Measurements from ENCODE around the gene ARID1B. TPM values are rescaled to one million over a fixed set of nuclear protein-coding genes. Genes with fewer than 3 reads are reported as not detected.
A peak's percentile ranks its signal among the peaks of the same experiment; 100 is the strongest.

The ARID1B gene
- total and polyA plus RNA-seq, 12 donors = 13.3 to 85.6 (median 50.9) TPM

- Histone ChIP-seq H3K27ac (peak overlapping the region in 3 of 5 donors; percentile 2 to 76 (median 47)), H3K4me3 (peak overlapping the region in 1 of 4 donors; percentile 18), H3K36me3 (replicated peaks in 1 of 2) (no peaks in the 10 kb centered on the region), H3K27me3 (no peaks in the 10 kb centered on the region), H3K9me3 (replicated peaks in 1 of 3) (no peaks in the 10 kb centered on the region), H3K4me1 (replicated peaks in 1 of 2) (peaks cover 1 to 31% of the 10 kb centered on the region in 2 donors)
- intact Hi-C loops (cut with DNase I) = no loop called here
- peak in 5 of 7 donors; percentile 50 to 77 (median 70) for DNase-seq
- whole genome bisulfite sequencing, 4 donors = 39 to 56% (median 44%) methylated on average over 24 to 28 of the region's 28 CpGs
- TF ChIP-seq POLR2A (IDR thresholded peaks at IDR 0.05) = no peak
- TF ChIP-seq CTCF (IDR thresholded peaks at IDR 0.05) = no peak
Observed at GRCh38 chr6:157240059-157240959, 463.1 kb downstream of the ARID1B start.

GRCh38 chr6:157240960-157241311, 463.8 kb downstream of the ARID1B start:
- Histone ChIP-seq H3K27ac (peak overlapping the region in 3 of 5 donors; percentile 2 to 76 (median 44)), H3K27me3 (no peaks in the 10 kb centered on the region), H3K36me3 (replicated peaks in 1 of 2) (no peaks in the 10 kb centered on the region), H3K9me3 (replicated peaks in 1 of 3) (no peaks in the 10 kb centered on the region), H3K4me3 (no peak overlapping the region), H3K4me1 (replicated peaks in 1 of 2) (peaks cover 0 to 25% of the 10 kb centered on the region in 2 donors)
- TF ChIP-seq POLR2A (IDR thresholded peaks at IDR 0.05) (no peak), CTCF (IDR thresholded peaks at IDR 0.05) (no peak)
- 83 to 86% (median 85%) methylated on average over 6 to 10 of the region's 10 CpGs for WGBS, 4 donors
- intact Hi-C loops (cut with DNase I) = no loop called here
- no peak for DNase-seq

DNA sequence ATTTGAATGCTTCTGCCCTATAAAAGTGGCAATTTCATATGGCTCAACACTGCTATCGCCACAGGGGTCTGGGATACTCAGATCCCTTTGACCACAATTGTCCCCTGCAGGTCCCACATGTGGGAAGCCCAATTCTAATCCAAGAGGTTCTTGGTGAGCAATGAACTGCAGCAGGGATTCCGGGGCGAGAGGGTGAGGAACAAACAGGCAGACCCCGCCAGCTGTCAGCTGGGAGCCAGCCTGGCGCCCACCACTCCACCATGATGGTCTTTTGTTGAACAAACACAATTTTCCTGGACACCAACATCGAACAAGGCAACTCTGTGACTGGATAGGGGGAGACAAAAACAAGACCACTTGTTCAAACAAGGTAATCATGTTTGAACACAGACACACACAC, 465.6 kb downstream of the ARID1B start:
- intact Hi-C loops (cut with DNase I) = no loop called here
- H3K36me3 ChIP-seq (replicated peaks in 1 of 2) = no peaks in the 10 kb centered on the region
- 85 to 96% (median 94%) methylated on average over 6 of the region's 6 CpGs for WGBS, 4 donors
- H3K27ac ChIP-seq = no peak overlapping the region
- peaks cover 0 to 17% of the 10 kb centered on the region in 2 donors for H3K4me1 ChIP-seq (replicated peaks in 1 of 2)
- TF ChIP-seq CTCF (IDR thresholded peaks at IDR 0.05) (no peak), POLR2A (IDR thresholded peaks at IDR 0.05) (no peak)
- DNase-seq = no peak
- no peaks in the 10 kb centered on the region for H3K9me3 ChIP-seq (replicated peaks in 1 of 3)
- no peaks in the 10 kb centered on the region for H3K27me3 ChIP-seq
- H3K4me3 ChIP-seq = no peak overlapping the region

DNA sequence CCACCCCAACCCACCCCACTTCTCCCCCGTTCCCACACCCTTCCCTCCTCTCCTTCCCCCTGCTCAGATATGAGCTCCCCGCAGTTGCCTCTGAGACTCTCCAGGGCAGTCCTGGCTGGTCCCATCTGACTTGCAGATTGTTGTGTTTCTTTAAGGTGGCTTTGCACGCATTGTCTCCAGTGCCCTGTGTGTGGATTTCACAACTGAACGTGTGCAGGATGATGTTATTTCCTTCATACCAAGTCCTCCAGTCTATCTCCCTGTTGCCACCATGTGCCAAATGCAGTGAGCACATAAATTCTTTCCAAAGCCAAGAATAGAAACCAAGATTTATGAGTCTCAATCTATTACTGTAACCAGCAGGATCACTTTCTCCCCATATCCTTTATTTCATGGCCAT, 467.0 kb downstream of the ARID1B start:
- no peaks in the 10 kb centered on the region for H3K9me3 ChIP-seq (replicated peaks in 1 of 3)
- peak in 4 of 7 donors; percentile 42 to 66 (median 56) for DNase-seq
- H3K27ac ChIP-seq = peak overlapping the region in 2 of 5 donors; percentile 21 to 75
- intact Hi-C loops (cut with DNase I) = no loop called here
- TF ChIP-seq POLR2A (IDR thresholded peaks at IDR 0.05) (no peak), CTCF (IDR thresholded peaks at IDR 0.05) (no peak)
- no peaks in the 10 kb centered on the region for H3K36me3 ChIP-seq (replicated peaks in 1 of 2)
- H3K4me1 ChIP-seq (replicated peaks in 1 of 2) = peaks cover 0 to 17% of the 10 kb centered on the region in 2 donors
- H3K4me3 ChIP-seq = no peak overlapping the region
- no peaks in the 10 kb centered on the region for H3K27me3 ChIP-seq
- 45 to 54% (median 50%) methylated on average over 4 of the region's 4 CpGs for WGBS, 4 donors

All from adrenal gland (tissue), 12 donors.